DMS53 treated with DMSO at 0.1 percent for 48 hours (cell line): ENCODE data around the gene ZNF28.
"Not testable (repeated sequence)": the region's sequence is repeated elsewhere in the genome, so short reads cannot be mapped to it uniquely, and the experiment has no call there.

ENCODE experiments used
- DNase-seq: peaks from one replicate; lab custom pipeline; 2025; ENCODE audit not compliant: unreplicated experiment; lab: John Stamatoyannopoulos, UW

Gene ZNF28

DNA sequence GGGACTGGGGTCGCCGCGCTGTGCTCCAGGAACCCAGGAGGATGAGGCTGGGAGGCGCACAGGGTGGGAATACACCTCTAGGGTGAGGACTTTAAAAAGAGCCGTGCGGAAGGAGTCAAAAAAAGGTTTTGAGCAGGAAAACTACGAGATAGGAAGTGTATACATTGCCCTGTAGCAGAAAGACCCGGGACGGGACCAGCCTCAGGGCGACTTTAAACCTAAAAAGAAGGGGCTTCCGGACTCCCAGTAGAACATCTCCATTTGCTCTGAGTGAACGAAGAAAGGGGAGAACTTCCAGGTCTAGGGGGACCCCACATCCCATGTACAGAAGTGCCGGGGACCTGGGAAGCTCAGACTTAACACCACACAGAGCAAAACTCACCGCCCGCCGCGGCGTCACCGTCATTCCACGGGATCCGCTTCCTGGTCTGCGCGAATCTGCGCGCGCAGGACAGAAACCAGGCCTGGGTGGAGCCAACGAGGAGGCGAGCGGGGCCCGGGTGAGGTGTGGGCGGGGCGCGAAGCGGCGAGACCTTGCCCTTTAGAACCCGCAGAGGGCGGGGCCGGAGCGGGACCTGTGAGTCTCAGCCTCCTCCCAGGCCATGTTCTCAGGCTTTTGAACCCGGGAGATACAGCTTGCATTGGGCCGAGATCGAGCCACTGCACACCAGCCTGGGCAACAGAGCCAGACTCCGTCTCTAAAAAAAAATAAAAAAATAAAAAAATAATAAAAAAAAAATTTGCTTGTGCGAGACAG is at the start of gene ZNF28:
TSS of gene ZNF28 (minus strand) at position 430 of the 757 bp plus-strand sequence. CDS start 3,675 bp downstream, outside the sequence.
- peak; percentile 53 for DNase-seq

DNA sequence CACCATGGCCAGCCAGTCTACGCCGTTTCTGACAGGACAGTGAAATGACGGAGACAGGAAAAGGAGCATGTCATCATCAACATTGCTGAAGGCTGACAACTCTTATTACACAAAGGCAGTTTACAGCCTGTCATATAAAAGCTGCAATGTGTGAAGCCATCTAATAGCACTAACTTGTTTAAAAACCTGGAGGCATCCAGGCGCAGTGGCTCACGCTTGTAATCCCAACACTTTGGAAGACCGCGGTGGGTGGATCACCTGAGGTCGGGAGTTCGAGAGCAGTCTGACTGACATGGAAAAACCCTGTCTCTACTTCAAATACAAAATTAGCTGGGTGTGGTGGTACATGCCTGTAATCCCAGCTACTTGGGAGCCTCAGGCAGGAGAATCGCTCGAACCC is 46.6 kb upstream of the ZNF28 start:
- DNase-seq: not testable (repeated sequence)

DNA sequence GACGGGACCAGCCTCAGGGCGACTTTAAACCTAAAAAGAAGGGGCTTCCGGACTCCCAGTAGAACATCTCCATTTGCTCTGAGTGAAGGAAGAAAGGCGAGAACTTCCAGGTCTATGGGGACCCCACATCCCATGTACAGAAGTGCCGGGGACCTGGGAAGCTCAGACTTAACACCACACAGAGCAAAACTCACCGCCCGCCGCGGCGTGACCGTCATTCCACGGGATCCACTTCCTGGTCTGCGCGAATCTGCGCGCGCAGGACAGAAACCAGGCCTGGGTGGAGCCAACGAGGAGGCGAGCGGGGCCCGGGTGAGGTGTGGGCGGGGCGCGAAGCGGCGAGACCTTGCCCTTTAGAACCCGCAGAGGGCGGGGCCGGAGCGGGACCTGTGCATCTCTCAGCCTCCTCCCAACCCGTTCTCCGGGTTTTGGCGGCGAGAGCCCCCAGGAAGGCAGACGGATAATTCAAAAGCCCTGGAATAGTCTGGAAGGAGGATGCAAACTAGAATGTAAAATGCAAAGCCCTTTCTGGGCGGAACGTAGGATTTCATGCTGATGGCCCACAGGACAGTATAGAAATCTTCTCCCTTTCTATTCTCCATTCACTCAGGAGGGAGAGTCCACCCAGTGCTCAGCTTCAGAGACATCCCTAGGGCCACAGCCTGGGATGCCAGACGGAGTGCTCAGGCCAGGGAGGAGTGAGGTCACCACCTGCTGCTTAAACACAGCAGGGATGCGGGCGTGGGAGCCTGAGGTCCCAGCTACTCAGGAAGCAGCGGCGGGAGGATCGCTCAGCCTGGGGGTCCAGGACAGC is 36.2 kb upstream of the ZNF28 start, which contains the start of gene ZNF468:
TSS of gene ZNF468 (minus strand) at position 242 of the 814 bp plus-strand sequence. CDS start 3,347 bp downstream, outside the sequence.
- peak; percentile 67 for DNase-seq

DNA sequence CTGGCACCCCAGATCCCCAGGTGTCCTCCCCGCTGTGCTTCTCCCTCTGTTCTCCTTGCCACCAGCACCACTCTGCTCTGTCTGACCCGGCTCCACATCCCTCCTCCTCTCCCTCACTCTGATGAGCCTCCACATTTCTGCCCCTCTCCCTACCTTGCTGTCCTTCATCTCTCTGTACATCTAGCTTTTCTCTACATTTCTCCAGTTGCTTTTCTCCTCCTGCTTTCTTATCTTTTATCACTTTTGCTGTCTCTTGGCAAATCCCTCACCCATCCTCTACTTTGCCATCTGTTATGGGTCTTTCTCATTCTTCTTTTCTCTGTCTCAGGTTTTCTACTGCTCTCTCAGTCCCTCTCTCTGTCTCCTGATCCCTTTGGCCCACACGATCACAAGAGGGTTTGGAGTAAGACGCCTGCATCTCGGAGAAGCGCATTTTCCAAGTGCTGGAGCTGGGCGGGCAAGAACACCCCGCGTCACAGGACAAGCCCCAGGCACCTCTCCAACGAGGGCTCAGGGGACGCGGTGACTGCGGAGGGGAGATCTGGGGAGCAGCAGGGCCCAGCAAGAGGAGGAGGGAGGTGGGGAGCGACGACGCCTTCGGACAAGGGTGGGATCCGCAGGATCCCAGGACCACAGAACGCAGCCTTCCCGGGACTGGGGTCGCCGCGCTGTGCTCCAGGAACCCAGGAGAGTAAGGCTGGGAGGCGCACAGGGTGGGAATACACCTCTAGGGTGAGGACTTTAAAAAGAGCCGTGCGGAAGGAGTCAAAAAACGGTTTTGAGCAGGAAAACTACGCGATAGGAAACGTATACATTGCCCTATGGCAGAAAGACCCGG is 35.3 kb upstream of the ZNF28 start:
- not testable (repeated sequence) for DNase-seq

DNA sequence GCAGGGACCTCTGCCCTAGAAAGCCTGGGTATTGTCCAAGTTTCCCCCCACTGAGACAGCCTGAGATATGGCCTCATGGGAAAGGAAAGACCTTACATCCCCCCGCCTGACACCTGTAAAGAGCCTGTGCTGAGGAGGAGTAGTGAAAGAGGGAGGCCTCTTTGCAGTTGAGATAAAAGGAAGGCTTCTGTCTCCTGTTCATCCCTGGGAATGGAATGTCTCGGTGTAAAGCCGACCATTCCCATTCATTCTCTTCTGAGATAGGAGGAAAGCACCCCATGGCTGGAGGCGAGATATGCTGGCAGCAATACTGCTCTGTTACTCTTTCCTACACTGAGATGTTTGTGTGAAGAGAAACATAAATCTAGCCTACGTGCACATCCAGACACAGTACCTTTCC is 25.9 kb upstream of the ZNF28 start:
- not testable (repeated sequence) for DNase-seq

DNA sequence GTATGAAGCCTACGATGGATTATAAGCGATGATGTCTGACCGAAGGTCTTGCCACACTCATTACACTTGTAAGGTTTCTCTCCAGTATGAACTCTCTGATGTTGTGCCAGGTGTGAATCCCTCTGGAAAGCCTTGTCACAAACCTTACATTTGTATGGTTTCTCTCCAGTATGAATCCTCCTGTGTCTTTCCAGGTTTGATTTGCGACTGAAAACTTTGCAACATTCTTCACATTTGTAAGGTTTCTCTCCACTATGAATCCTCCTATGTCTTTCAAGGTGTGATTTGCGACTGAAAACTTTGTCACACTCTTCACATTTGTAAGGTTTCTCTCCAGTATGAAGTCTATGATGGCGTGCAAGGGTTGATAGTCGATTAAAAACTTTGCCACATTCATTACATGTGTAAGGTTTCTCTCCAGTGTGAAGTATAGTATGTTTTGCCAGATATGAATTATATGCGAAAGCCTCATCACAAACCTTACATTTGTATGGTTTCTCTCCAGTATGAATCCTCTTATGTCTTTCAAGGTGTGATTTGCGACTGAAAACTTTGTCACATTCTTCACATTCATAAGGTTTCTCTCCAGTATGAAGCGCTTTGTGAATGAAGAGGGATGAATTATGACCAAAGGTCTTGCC is 19.5 kb upstream of the ZNF28 start:
- DNase-seq: not testable (repeated sequence)

DNA sequence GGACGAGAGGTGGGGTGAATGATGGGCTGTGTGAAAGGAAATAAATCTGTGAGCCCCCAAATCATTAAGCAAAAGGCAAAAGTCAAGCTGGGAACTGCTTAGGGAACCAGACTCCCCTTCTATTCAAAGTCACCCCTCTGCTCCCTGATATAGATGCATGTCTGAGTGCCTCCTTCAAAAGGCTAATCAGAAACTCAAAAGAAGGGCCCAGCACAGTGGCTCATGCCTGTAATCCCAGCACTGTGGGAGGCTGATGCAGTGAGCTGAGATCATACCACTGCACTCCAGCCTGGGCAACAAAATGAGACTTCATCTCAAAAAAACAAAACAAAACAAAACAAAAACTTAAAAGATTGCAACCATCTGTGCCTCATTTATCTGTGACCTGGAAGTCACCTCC is 12.9 kb upstream of the ZNF28 start:
- not testable (repeated sequence) for DNase-seq

DNA sequence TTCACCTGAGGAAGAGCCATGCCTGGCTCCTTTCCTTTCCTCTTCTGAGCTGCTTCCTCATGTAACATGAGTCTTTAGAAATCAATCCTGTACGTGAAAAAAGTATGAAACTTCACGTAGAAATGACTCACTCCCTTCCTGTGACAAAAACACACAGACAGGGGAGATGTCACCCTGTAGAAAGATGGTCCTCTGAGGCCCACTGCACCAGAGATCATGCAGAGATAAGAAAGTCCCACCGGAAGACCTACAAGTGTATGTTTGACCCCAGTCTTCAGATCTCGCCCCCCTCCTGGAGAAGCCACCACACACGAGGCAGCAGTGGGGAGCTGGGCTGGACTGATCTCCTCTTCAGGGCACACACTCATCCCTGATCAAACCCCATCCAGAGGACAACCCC is 12.1 kb upstream of the ZNF28 start:
- not testable (repeated sequence) for DNase-seq

DNA sequence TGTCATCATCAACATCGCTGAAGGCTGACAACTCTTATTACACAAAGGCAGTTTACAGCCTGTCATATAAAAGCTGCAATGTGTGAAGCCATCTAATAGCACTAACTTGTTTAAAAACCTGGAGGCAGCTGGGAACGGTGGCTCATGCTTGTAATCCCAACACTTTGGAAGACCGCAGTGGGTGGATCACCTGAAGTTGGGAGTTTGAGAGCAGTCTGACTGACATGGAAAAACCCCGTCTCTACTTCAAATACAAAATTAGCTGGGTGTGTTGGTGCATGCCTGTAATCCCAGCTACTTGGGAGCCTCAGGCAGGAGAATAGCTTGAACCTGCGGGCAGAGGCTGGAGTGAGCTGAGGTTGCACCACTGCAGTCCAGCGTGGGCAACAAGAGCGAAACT is 8.4 kb upstream of the ZNF28 start:
- not testable (repeated sequence) for DNase-seq

DNA sequence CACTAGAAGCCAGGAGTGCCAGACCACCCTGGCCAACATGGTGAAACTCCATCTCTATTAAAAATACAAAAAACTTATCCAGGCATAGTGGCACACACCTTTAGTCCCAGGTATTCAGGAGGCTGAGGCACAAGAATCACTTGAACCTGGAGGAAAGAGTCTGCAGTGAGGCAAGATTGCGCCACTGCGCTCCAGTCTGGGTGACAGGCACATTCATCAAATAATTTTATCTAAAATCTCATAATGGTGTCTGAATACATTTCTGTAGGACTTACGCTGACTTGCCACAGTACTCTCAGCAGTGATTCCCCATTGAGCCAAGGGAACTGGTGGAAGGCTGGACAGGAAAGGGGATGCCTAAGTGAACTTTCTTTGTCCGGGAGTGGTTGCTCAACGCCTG is 4.3 kb upstream of the ZNF28 start:
- no peak for DNase-seq

DNA sequence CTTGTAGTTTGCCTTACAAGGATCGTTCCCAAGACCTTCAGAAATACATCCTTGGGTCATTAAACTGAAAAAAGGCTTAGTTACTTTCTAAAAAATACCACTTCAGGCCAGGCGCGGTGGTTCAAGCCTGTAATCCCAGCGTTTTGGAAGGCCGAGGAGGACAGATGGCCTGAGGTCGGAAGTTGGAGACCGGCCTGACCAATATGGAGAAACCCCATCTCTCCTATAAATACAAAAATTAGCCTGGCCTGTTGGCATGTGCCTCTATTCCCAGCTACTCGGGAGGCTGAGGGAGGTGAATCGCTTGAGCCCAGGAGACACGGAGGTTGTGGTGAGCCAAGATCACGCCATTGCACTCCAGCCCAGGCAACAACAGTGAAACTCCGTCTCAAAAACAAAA is 2.2 kb upstream of the ZNF28 start:
- DNase-seq: no peak

DNA sequence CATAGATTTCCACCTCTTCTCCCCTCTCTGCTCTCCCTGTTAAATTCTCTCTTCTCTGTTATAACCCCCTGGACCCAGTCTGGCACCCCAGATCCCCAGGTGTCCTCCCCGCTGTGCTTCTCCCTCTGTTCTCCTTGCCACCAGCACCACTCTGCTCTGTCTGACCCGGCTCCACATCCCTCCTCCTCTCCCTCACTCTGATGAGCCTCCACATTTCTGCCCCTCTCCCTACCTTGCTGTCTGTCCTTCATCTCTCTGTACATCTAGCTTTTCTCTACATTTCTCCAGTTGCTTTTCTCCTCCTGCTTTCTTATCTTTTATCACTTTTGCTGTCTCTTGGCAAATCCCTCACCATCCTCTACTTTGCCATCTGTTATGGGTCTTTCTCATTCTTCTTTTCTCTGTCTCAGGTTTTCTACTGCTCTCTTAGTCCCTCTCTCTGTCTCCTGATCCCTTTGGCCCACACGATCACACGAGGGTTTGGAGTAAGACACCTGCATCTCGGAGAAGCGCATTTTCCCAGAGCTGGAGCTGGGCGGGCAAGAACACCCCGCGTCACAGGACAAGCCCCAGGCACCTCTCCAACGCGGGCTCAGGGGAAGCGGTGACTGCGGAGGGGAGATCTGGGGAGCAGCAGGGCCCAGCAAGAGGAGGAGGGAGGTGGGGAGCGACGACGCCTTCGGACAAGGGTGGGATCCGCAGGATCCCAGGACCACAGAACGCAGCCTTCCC is 795 bp downstream of the ZNF28 start:
- DNase-seq: not testable (repeated sequence)

DNA sequence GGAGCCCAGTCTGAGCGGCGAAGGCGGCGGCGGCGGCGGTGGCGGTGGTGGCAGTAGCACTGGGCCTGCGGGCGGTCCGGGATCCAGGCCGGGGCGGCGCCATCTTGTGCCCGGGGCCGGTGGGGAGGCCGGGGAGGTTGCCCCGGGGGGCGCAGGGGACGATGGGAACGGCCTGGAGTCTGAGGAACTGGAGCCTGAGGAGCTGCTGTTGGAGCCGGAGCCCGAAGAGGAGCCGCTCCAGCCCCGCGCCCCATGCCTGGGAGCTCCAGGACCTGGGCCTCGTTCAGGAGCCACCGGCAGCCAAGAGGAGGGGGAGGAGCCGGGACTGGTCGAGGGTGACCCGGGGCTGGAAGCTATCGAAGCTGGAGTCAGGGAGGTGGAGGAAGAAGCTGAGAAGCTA is 11.6 kb downstream of the ZNF28 start:
- DNase-seq: no peak

DNA sequence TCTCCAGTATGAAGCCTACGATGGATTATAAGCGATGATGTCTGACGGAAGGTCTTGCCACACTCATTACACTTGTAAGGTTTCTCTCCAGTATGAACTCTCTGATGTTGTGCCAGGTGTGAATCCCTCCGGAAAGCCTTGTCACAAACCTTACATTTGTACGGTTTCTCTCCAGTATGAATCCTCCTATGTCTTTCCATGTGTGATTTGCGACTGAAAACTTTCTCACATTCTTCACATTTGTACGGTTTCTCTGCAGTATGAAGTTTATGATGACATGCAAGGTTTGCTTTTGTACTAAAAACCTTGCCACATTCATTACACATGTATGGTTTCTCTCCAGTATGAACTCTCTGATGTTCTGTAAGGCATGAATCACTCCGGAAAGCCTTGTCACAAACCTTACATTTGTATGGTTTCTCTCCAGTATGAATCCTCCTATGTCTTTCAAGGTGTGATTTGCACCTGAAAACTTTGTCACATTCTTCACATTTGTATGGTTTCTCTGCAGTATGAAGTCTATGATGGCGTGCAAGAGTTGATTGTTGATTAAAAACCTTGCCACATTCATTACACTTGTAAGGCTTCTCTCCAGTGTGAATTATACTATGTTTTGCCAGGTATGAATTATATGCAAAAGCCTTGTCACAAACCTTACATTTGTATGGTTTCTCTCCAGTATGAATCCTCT is 21.3 kb downstream of the ZNF28 start:
- not testable (repeated sequence) for DNase-seq

DNA sequence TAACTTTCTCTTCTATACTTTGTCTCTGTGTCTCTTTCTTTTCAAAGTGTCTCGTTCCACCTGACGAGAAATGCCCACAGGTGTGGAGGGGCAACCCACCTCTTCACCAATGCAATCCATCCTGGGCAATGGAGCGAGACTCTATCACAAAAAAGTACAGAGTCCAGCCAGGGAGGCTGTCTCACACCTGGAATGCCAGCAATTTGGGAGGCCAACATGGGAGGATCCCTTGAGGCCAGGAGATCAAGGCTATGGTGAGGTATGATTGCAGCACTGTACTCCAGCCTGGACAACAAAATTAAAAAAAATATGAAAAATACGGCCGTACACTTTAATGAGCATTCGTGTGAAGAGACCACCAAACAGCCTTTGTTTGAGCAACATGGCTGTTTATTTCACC is 32.0 kb downstream of the ZNF28 start:
- DNase-seq: no peak

DNA sequence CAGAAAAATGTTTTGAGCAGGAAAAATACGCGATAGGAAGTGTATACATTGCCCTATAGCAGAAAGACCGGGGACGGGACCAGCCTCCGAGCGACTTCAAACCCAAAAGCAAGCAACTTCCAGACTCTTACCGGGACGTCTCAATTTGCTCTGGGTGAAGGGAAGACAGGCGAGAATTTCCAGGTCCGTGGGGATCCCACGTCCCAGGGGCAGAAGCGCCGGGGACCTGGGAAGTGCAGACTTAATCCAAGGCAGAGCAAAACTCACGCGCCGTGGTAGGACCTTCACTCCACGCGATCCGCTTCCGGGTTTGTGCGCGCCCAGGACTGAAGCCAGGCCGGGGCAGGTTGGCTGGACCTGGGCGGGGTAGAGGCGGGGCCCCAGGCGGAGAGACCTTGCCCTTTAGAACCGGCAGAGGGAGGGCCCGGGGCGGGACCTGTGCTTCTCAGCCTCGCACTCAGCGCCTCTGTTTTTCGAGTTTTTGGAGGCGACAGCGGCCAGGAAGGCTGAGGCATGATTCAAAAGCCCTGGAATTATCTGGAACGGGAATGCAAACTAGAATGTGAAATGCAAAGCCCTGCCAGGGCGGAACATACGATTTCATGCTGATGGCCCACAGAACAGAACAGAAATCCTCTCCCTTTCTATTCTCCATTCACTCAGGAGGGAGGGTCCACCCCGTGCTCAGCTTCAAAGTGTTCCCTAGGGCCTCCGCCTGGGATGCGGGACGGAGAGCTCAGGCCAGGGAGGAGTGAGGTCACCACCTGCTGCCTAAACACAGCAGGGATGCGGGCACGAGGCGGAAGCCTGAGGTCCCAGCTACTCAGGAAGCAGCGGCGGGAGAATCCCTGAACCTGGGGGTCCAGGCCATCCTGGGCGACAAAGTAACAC is 34.7 kb downstream of the ZNF28 start, which contains the start of gene ZNF600:
TSS of gene ZNF600 (minus strand) at position 328 of the 891 bp plus-strand sequence. CDS start 7,903 bp downstream, outside the sequence.
- peak; percentile 82 for DNase-seq

DNA sequence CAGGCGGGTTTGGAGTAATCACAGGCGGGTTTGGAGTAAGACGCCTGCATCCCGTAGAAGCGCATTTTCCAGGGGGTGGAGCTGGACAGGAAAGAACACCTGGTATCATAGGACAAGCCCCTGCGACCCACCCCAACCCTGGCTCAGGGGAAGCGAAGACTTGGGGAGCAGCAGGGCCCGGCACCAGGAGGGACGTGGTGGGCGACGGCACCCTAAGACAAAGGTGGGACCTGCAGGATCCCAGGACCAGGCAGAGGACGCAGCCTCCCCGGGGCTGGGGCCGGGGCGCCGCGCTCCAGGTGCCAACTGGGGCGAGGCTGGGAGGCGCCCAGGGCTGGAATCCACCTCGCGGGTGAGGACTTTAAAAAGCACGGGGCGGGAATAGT is 35.4 kb downstream of the ZNF28 start:
- DNase-seq: no peak

DNA sequence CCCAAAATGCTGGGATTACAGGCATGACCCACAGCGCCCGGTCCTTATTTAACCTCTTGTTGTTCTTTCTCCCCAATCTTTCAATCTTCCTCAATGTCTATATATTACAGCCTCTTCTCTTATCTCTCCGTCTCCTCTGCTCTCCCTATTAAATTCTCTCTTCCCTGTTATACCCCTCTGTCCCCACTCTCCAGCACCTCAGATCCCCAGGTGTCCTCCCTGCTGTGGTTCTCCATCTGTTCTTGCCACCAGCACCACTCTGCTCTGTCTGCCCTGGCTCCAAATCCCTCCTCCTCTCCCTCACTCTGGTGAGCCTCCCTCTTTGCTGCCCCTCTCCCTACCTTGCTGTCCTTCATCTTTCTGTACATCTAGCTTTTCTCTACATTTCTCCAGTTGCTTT is 35.9 kb downstream of the ZNF28 start:
- no peak for DNase-seq
